Stimulated activated CD4-positive, alpha-beta T cell treated with anti-CD3 and anti-CD28 coated beads, Interleukin-4, amount 100 ng/mL, for 1 hour (primary cell): ENCODE results near the gene ZFP42.
"Not testable (repeated sequence)": the region's sequence is repeated elsewhere in the genome, so short reads cannot be mapped to it uniquely, and the experiment has no call there.

Experiments used
- DNase-seq: peaks from one replicate; pipeline ENCODE4 v3.0.0-alpha.2; 2020

The ZFP42 gene

GRCh38 chr4:188023682-188024081 lies 28.1 kb downstream of the ZFP42 start:
- DNase-seq, result no peak

- no peak for DNase-seq
These were observed 29.9 kb downstream of the ZFP42 start for GRCh38 chr4:188025476-188025875.

- no peak for DNase-seq
These were observed 33.5 kb downstream of the ZFP42 start for GRCh38 chr4:188029114-188029513.

- no peak for DNase-seq
These were observed 34.8 kb downstream of the ZFP42 start for GRCh38 chr4:188030401-188030800.

- no peak for DNase-seq
These were observed 36.2 kb downstream of the ZFP42 start for GRCh38 chr4:188031751-188032150.

- DNase-seq, result no peak
These were observed 36.6 kb downstream of the ZFP42 start for GRCh38 chr4:188032170-188032569.

GRCh38 chr4:188032583-188032982 lies 37.0 kb downstream of the ZFP42 start:
- no peak for DNase-seq

- no peak for DNase-seq
These were observed 41.6 kb downstream of the ZFP42 start for GRCh38 chr4:188037003-188037713.

GRCh38 chr4:188041721-188042120 lies 46.1 kb downstream of the ZFP42 start:
- no peak for DNase-seq

- no peak for DNase-seq
These were observed 46.6 kb downstream of the ZFP42 start for GRCh38 chr4:188042191-188042590.

- DNase-seq, result no peak
These were observed 47.6 kb downstream of the ZFP42 start for GRCh38 chr4:188043154-188043553.

- not testable (repeated sequence) for DNase-seq
These were observed 49.9 kb downstream of the ZFP42 start for GRCh38 chr4:188045461-188045860.

- no peak for DNase-seq
These were observed 51.1 kb downstream of the ZFP42 start for GRCh38 chr4:188046657-188047056.

- no peak for DNase-seq
These were observed 57.7 kb downstream of the ZFP42 start for GRCh38 chr4:188053302-188053701.
